PFSK-1 (cell line): ENCODE measurements around the gene NEK7.

ENCODE experiments used
- FOXP2 ChIP-seq: optimal IDR thresholded peaks from 2 replicates; pipeline ENCODE3; 2011; ENCODE audit warnings: borderline replicate concordance, control low read depth, inconsistent platforms; ENCODE audit not compliant: insufficient read depth; ENCODE audit errors: extremely low read length, extremely low read depth
- POLR2AphosphoS5 ChIP-seq: IDR thresholded peaks from 2 replicates; pipeline ENCODE4 v1.6.1; 2012; ENCODE audit warnings: low read depth, mild to moderate bottlenecking, control low read depth, low read length, moderate library complexity
- SIN3A ChIP-seq: IDR thresholded peaks from 2 replicates; pipeline ENCODE4 v1.6.1; 2012; ENCODE audit warnings: mild to moderate bottlenecking, low read length, moderate library complexity, borderline replicate concordance; ENCODE audit not compliant: insufficient read depth
- TAF1 ChIP-seq: IDR thresholded peaks from 2 replicates; pipeline ENCODE4 v1.6.1; 2012; ENCODE audit warnings: low read length, control low read depth, borderline replicate concordance; ENCODE audit not compliant: insufficient read depth
- TF ChIP-seq, protein P1 (sequence below), 2 experiments: IDR thresholded peaks; 2 replicates each; pipeline versions ENCODE4 v1.6.1 to v1.8.0; 2011 to 2012; ENCODE audit warnings: low read depth in 2 of 2, low read length in 2 of 2, control low read depth in 1 of 2, inconsistent platforms in 1 of 2, mild to moderate bottlenecking in 1 of 2, moderate library complexity in 1 of 2; ENCODE audit not compliant: insufficient read depth in 1 of 2

NEK7 gene

DNA sequence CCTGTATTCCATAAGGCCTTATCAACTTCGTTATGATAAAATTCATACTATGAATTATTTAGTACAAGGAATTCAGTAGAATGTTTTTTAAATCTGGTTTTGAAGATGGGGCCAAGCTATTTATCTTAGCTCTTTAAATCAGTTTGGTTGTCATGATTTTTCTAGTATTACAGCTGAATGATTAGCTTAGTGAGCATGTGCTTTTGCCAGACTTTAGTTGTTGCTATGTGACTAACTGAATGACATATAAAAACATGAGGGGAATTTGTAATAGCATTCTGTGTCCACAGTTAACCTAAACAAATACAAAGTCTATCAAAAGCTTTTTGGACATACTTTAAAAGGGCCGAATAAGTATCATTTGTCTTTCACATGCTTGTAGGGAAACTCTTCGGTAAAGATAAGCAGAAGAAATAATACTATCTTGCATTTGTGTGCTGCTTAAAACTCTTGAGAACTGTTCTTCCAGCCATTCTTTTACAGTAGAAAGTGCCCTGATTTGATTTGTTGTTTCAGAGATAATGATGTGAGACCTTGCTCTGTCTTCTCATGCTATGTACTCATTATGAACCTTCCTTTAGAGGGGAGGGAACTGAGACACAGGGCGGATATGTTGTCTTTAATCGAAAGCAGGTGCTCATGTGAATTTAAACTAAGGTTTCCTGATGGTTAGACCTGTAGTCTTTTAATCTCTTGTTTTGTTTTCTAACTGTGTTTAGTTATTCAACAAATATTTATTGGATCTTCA lies 18.8 kb downstream of the NEK7 start:
- no peak for TF ChIP-seq FOXP2
- TF ChIP-seq SIN3A = no peak
- TF ChIP-seq, protein P1, sequence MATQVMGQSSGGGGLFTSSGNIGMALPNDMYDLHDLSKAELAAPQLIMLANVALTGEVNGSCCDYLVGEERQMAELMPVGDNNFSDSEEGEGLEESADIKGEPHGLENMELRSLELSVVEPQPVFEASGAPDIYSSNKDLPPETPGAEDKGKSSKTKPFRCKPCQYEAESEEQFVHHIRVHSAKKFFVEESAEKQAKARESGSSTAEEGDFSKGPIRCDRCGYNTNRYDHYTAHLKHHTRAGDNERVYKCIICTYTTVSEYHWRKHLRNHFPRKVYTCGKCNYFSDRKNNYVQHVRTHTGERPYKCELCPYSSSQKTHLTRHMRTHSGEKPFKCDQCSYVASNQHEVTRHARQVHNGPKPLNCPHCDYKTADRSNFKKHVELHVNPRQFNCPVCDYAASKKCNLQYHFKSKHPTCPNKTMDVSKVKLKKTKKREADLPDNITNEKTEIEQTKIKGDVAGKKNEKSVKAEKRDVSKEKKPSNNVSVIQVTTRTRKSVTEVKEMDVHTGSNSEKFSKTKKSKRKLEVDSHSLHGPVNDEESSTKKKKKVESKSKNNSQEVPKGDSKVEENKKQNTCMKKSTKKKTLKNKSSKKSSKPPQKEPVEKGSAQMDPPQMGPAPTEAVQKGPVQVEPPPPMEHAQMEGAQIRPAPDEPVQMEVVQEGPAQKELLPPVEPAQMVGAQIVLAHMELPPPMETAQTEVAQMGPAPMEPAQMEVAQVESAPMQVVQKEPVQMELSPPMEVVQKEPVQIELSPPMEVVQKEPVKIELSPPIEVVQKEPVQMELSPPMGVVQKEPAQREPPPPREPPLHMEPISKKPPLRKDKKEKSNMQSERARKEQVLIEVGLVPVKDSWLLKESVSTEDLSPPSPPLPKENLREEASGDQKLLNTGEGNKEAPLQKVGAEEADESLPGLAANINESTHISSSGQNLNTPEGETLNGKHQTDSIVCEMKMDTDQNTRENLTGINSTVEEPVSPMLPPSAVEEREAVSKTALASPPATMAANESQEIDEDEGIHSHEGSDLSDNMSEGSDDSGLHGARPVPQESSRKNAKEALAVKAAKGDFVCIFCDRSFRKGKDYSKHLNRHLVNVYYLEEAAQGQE (IDR thresholded peaks at IDR 0.05; ENCODE audit: insufficient read depth in 1 of 2, low read depth in 2 of 2, low read length in 2 of 2) = no peak

DNA sequence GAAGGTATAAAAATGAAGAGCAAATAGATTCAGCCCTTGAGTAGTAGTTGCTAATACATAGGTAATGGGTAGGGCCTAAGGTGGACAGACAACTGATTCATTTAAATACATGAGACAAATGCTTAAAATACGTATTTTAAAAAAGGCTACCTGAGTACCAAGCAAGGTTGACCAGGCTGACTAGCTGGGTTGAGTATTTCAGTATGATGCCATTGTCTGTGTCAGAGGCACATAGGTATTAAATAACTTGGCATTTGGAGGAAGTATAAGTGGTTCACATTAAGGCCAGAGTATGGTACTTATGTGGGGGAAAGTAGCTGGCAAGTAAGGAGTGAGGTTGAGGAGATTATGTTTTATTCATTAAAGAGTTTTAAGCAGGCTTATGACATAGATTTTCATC lies 19.4 kb downstream of the NEK7 start:
- TF ChIP-seq POLR2AphosphoS5 = no peak
- TF ChIP-seq, protein P1 (IDR thresholded peaks at IDR 0.05; ENCODE audit: insufficient read depth in 1 of 2, low read depth in 2 of 2, low read length in 2 of 2) = no peak
- no peak for TF ChIP-seq SIN3A
- no peak for TF ChIP-seq TAF1
- no peak for TF ChIP-seq FOXP2

DNA sequence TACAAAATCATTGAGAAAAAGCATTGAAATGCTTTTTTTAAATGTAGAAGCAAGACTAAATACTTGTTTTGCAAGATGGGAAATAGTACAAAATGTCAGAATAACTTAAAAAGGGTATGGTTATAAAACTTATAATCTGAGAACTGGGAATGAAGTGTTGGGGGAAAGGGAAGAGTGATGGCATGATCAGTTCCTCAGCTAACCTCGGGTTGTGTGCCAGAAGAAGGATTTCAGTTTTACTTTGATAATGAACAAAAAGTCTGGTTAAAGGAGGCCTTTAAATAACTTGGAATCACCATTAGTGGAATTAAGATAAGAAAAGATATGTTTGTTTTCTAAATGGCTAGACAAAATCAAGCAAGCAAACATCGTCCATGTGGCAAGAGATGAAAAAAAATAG lies 20.7 kb downstream of the NEK7 start:
- TF ChIP-seq, protein P1 (IDR thresholded peaks at IDR 0.05; ENCODE audit: insufficient read depth in 1 of 2, low read depth in 2 of 2, low read length in 2 of 2) = no peak

DNA sequence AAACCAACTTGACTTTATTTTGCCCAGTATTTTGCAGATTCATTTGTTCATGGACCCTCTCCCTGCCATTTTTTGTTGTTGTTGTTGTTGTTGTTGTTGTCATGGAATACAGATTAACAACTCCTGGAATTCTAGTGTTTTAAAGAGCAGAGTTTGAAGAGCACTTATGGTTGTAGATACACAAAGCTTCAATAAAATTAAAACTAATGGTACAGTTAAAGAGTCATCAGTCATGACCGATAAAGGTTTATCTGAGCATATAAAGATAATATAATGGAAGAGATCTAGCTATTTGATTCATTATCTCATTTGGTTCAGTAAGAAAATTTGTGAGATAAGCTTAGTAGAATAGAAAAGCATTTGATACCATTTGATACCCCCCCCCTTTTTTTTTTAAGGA lies 21.8 kb downstream of the NEK7 start:
- no peak for TF ChIP-seq TAF1
- TF ChIP-seq, protein P1 (IDR thresholded peaks at IDR 0.05; ENCODE audit: insufficient read depth in 1 of 2, low read depth in 2 of 2, low read length in 2 of 2) = no peak
- no peak for TF ChIP-seq POLR2AphosphoS5
- TF ChIP-seq SIN3A = no peak
- TF ChIP-seq FOXP2 = no peak

DNA sequence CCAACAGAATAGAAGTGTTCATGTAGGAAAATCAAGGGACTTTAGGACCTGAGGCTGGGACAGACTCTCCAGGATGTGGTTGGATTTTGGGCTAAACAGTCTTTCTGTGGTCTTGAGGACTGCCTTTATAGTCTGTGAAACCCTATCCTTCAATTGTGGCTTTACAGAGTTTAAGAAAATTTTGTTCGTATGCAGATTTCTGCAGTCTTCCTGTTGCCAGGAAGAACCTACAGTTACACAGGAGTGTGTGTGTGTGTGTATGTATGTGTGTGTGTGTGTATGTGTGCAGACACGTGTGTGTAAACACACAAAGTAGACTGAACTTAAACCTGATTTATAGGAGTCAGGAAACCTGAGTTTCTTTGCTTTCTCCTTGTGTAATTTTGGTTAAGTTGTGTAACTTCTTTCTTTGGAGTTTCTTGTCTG lies 22.8 kb downstream of the NEK7 start:
- TF ChIP-seq TAF1 (no peak), POLR2AphosphoS5 (0 out of 2 replicates have a peak, but pooled peaks have one; percentile 45), FOXP2 (peak; percentile 78), SIN3A (no peak)
- TF ChIP-seq, protein P1 (IDR thresholded peaks at IDR 0.05; ENCODE audit: insufficient read depth in 1 of 2, low read depth in 2 of 2, low read length in 2 of 2) = no peak
